GM19397 (cell line): ENCODE data around the gene EXOC6.
A peak's percentile ranks its signal among the peaks of the same experiment; 100 is the strongest.

Source experiments
- ATAC-seq: cut with Tn5 transposase; IDR thresholded peaks from one replicate; pipeline ENCODE4 v1.9.1; 2021; ENCODE audit warnings: mild to moderate bottlenecking, moderate library complexity; ENCODE audit not compliant: unreplicated experiment

Gene EXOC6

GRCh38 chr10:92848441-92849233, at the start of gene EXOC6:
Gene EXOC6, plus strand, starts transcription at chr10:92848520. Its CDS starts 14 bp downstream, at chr10:92848534.
- peak; percentile 90 for ATAC-seq

- ATAC-seq, result no peak
Observed at GRCh38 chr10:92799568-92799967, 48.8 kb upstream of the EXOC6 start.

GRCh38 chr10:92800134-92800733, 48.1 kb upstream of the EXOC6 start:
- ATAC-seq, result no peak

- no peak for ATAC-seq
Observed at GRCh38 chr10:92801978-92802872, 46.1 kb upstream of the EXOC6 start.

- ATAC-seq, result no peak
Observed at GRCh38 chr10:92809840-92810239, 38.5 kb upstream of the EXOC6 start.

GRCh38 chr10:92810934-92811532, 37.3 kb upstream of the EXOC6 start:
- ATAC-seq, result no peak

GRCh38 chr10:92811986-92812385, 36.3 kb upstream of the EXOC6 start:
- no peak for ATAC-seq

- no peak for ATAC-seq
Observed at GRCh38 chr10:92813979-92814378, 34.3 kb upstream of the EXOC6 start.

- no peak for ATAC-seq
Observed at GRCh38 chr10:92814790-92815189, 33.5 kb upstream of the EXOC6 start.

- ATAC-seq, result no peak
Observed at GRCh38 chr10:92816091-92816531, 32.2 kb upstream of the EXOC6 start.

GRCh38 chr10:92822060-92822634, 26.2 kb upstream of the EXOC6 start:
- no peak for ATAC-seq

- no peak for ATAC-seq
Observed at GRCh38 chr10:92822964-92823363, 25.4 kb upstream of the EXOC6 start.

GRCh38 chr10:92826061-92826460, 22.3 kb upstream of the EXOC6 start:
- no peak for ATAC-seq

GRCh38 chr10:92826504-92826903, 21.8 kb upstream of the EXOC6 start:
- no peak for ATAC-seq

GRCh38 chr10:92829042-92829785, 19.1 kb upstream of the EXOC6 start:
- no peak for ATAC-seq

GRCh38 chr10:92829786-92830377, 18.4 kb upstream of the EXOC6 start:
- ATAC-seq, result no peak

GRCh38 chr10:92830478-92831389, 17.6 kb upstream of the EXOC6 start:
- no peak for ATAC-seq

GRCh38 chr10:92832121-92832520, 16.2 kb upstream of the EXOC6 start:
- ATAC-seq, result no peak
